Epithelial cell of esophagus (primary cell): ENCODE measurements around the gene MMS22L.

ENCODE experiments used
- DNase-seq: peaks from one replicate; pipeline ENCODE4 v3.0.0; 2010; ENCODE audit warnings: low read depth
- H3K4me3 ChIP-seq: 2 replicates; pipeline ENCODE4 v1.5.1; 2011; ENCODE audit warnings: mild to moderate bottlenecking, low read length, control low read depth
- CTCF ChIP-seq: IDR thresholded peaks from 2 replicates; pipeline ENCODE4 v1.5.1; 2011; ENCODE audit warnings: low read depth, mild to moderate bottlenecking, low read length, control low read depth, inconsistent platforms; ENCODE audit not compliant: insufficient read depth; ENCODE audit errors: missing control alignments

The MMS22L gene

GRCh38 chr6:97306544-97307320, 23.7 kb upstream of the MMS22L start:
- no peak overlapping the region for H3K4me3 ChIP-seq
- DNase-seq, result no peak
- TF ChIP-seq CTCF, result no peak

DNA sequence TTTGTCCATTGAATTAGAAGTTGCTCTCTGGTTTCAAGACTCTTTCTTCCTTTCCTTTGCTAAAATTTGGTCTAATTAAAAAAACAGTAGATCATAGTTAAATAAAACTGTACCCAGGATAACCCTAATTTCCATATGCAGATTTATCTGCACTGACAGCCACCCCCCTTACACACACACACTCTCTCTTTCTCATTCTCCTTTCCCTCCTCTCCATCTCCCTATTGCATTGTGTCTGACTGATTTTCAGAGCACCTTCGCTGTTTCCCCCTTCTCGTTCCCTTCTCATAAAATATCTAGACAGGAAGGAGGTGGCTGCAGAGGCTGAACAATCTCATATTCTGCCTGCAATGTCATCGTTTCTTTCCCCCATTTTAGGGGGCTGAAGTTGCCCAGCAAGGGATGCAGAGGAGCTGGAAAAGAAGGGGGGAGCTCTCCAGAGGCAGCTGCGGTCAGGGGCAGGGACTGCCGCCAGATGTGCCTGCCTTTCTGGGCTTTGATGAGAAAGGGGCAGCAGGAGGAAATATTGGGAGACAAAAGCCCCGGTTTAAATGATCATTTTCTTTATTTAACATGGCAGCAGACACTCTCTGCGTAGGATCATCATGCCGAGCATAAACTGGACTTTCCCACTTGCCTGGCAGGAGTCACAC, 22.5 kb upstream of the MMS22L start:
- DNase-seq, result no peak
- H3K4me3 ChIP-seq, result no peak overlapping the region
- no peak for TF ChIP-seq CTCF

DNA sequence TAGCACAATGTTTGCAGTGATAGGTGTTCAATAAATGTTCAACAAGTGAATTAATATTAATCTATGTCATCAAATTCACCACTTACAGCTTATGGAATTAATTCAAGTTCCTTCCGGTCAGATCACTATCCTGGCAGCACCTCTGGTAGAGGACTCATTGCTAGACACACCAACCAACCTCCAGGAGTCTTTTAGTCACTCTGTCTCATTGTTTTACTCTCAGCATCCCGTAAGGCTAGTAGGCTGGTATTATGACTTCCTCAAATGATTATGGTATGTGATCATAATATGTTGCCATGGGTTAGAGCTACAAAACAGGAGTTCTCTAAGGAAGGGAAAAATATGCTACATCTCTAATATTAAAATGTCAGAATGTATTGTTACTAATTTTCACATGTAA, 21.7 kb upstream of the MMS22L start:
- H3K4me3 ChIP-seq, result no peak overlapping the region
- no peak for TF ChIP-seq CTCF
- peak; percentile 11 for DNase-seq

DNA sequence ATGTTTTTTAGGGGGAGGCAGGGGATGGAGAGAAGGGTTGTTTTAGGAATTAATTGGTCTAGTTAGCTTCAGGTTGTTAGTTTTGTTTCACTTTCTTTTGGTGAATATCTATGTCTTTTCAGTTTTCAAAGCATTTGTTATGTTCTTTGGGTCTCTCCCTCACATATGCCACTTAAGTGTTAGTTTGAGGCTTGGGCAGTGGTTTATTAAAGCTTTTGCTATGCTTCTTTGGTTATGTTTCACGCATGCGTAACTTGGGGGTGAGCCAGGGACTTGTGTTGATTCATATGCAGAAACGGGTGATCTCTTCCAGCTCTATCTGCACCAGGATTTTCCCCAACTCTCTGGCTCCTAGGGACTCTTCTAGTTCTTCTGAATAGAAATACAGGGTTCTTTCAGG, 11.4 kb upstream of the MMS22L start:
- no peak for TF ChIP-seq CTCF
- H3K4me3 ChIP-seq, result no peak overlapping the region
- peak; percentile 17 for DNase-seq

GRCh38 chr6:97293198-97293696, 10.2 kb upstream of the MMS22L start:
- no peak for DNase-seq
- no peak overlapping the region for H3K4me3 ChIP-seq
- no peak for TF ChIP-seq CTCF

DNA sequence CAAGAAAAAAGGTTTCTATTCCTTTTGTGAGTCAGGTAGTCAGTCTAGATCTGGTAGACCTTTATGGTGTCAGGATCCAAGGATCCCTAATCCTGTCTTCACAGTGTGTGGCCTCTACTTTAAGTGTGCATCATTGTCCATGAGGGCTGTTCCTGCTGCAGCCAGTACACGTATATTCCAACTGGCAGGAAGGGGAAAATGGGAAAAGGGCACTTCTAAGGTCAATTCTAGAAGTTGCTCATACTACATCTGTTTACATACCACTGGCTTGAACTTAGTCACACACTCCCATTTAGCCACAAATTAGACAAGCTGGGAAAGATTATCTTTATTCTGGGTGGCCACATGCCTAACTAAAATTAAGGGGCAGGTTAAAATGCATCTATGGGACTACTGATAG, 9.7 kb upstream of the MMS22L start:
- TF ChIP-seq CTCF, result no peak
- H3K4me3 ChIP-seq, result no peak overlapping the region
- DNase-seq, result no peak

DNA sequence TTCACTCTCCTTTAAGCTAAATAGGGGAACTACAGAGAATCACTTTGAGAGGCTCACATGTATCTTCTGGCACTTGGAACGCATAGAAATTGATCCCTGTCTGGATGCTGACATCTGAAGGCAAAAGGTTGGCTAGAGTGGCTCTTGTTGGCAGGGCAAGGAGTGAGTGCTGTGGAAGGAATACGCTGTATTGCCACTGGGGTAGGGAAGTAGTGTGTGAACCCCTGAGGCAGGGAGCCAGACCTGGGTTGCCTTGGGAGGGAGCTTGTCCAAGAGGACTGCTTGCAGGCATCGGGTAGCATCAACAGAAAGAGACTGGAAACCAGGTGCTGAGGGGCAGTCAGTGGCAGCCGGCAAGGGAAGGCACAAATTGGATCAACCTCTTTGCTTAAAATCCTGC, 8.9 kb upstream of the MMS22L start:
- H3K4me3 ChIP-seq, result no peak overlapping the region
- no peak for TF ChIP-seq CTCF
- no peak for DNase-seq
